ENCODE data around the gene OR52E1. TPM values are rescaled to one million over a fixed set of nuclear protein-coding genes. Genes with fewer than 3 reads are reported as not detected.

OR52E1 gene
- total and polyA plus RNA-seq, 9 of the 15 experiments (the other 6 are each of a cell fraction or from before 2014, with no cell fraction given) = not detected

GRCh38 chr11:5042091-5042490 is 27.3 kb upstream of the OR52E1 start:
- Histone ChIP-seq H4K20me1 (replicated peaks; ENCODE audit: control insufficient read depth, insufficient read depth, low read length) (no peaks in the 10 kb centered on the region), H3K9ac (ENCODE audit: insufficient read depth in 1 of 2, low read depth in 2 of 2, low read length in 2 of 2) (no peak overlapping the region), H3K9me3 (replicated peaks; ENCODE audit: control insufficient read depth, insufficient read depth, low read depth, low read length) (no peaks in the 10 kb centered on the region), H3K36me3 (ENCODE audit: control insufficient read depth, insufficient read depth, low read length) (no peaks in the 10 kb centered on the region), H3K4me2 (ENCODE audit: insufficient read depth, low read length) (no peak overlapping the region), H3K4me1 (replicated peaks in 1 of 2; ENCODE audit: control insufficient read depth in 2 of 2, insufficient read depth in 2 of 2, low read length in 2 of 2) (no peaks in the 10 kb centered on the region), H3K27me3 (ENCODE audit: control insufficient read depth in 2 of 2, insufficient read depth in 2 of 2, low read length in 2 of 2) (peaks cover 2 to 8% of the 10 kb centered on the region in 2 experiments; a peak in 3 of 5 replicates), H3K4me3 (no peak overlapping the region), H3K79me2 (ENCODE audit: control insufficient read depth, insufficient read depth, low read length) (no peaks in the 10 kb centered on the region), H2AFZ (ENCODE audit: low read depth, low read length) (no peak overlapping the region), H3K27ac (ENCODE audit: extremely low read depth, low read depth, low read length) (no peak overlapping the region), H3K9me1 (ENCODE audit: control insufficient read depth, insufficient read depth, low read length) (no peaks in the 10 kb centered on the region)
- ChIA-PET POLR2A (no interaction called here), CTCF (ENCODE audit: low intra/inter-chr PET ratio) (no interaction called here)
- ATAC-seq = no peak
- no TSS peak for BruUV-seq (replicated peaks)
- in situ Hi-C loops (cut with MboI) (no loop called here), intact Hi-C loops (cut with micrococcal nuclease) (no loop called here)
- WGBS (ENCODE audit: insufficient coverage, low coverage, missing lambda C conversion rate) = 9% methylated on average over 3 of the region's 3 CpGs
- TF ChIP-seq CCNT2 (IDR thresholded peaks at IDR 0.05; ENCODE audit: borderline replicate concordance, extremely low read depth, insufficient read length, low read depth, low read length) (no peak), NFIX (CRISPR knock-in tag; IDR thresholded peaks at IDR 0.05; ENCODE audit: low read depth) (no peak), DIDO1 (tag; IDR thresholded peaks at IDR 0.05; ENCODE audit: low read depth) (no peak), USF1 (CRISPR knock-in tag; IDR thresholded peaks at IDR 0.05) (no peak), U2AF2 (optimal IDR thresholded peaks at IDR 0.05; ENCODE audit: low read depth, low read length) (no peak), IRF9 (tag; IDR thresholded peaks at IDR 0.05) (no peak), RFX1 (IDR thresholded peaks at IDR 0.05) (no peak), HOXB6 (CRISPR knock-in tag; IDR thresholded peaks at IDR 0.05; ENCODE audit: borderline replicate concordance) (no peak), ETV5 (CRISPR knock-in tag; IDR thresholded peaks at IDR 0.05; ENCODE audit: low read depth) (no peak), MYBL2 (IDR thresholded peaks at IDR 0.05; ENCODE audit: low read depth) (no peak), MYBL2 (CRISPR knock-in tag; IDR thresholded peaks at IDR 0.05; ENCODE audit: borderline replicate concordance) (no peak), NFATC3 (IDR thresholded peaks at IDR 0.05) (no peak)
- TF ChIP-seq, protein P1, sequence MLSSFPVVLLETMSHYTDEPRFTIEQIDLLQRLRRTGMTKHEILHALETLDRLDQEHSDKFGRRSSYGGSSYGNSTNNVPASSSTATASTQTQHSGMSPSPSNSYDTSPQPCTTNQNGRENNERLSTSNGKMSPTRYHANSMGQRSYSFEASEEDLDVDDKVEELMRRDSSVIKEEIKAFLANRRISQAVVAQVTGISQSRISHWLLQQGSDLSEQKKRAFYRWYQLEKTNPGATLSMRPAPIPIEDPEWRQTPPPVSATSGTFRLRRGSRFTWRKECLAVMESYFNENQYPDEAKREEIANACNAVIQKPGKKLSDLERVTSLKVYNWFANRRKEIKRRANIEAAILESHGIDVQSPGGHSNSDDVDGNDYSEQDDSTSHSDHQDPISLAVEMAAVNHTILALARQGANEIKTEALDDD (IDR thresholded peaks at IDR 0.05) = no peak
- TF ChIP-seq, protein P2, sequence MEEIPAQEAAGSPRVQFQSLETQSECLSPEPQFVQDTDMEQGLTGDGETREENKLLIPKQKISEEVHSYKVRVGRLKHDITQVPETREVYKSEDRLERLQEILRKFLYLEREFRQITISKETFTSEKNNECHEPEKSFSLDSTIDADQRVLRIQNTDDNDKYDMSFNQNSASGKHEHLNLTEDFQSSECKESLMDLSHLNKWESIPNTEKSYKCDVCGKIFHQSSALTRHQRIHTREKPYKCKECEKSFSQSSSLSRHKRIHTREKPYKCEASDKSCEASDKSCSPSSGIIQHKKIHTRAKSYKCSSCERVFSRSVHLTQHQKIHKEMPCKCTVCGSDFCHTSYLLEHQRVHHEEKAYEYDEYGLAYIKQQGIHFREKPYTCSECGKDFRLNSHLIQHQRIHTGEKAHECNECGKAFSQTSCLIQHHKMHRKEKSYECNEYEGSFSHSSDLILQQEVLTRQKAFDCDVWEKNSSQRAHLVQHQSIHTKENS (CRISPR knock-in tag; IDR thresholded peaks at IDR 0.05) = no peak
- FAIRE-seq = no peak
- no peak for DNase-seq (ENCODE audit: extremely low read depth in 1 of 4, low spot score in 3 of 4)
